T-cell (primary cell): ENCODE measurements around the gene IQCE. TPM values are rescaled to one million over a fixed set of nuclear protein-coding genes. Genes with fewer than 3 reads are reported as not detected.
"Not testable (repeated sequence)": the region's sequence is repeated elsewhere in the genome, so short reads cannot be mapped to it uniquely, and the experiment has no call there.

Experiments used
- ATAC-seq, 4 experiments: fragments of 200-7000 bp in 3 of 4; fragments of 150-1000 bp in 1 of 4; cut with Tn5 transposase; replicated peaks in 1 of 4; 1 replicate in 3 of 4; 2 replicates in 1 of 4; pipeline ENCODE4 v1.10.0; 2021; ENCODE audit warnings: moderate library complexity in 3 of 4, mild to moderate bottlenecking in 2 of 4, moderate number of reproducible peaks in 1 of 4
- CTCF ChIA-PET, 2 donors: fragments of 300-600 bp; sonication (Branson Sonifier 250); formaldehyde crosslinking; loops; one replicate each; lab custom pipeline; 2022; ENCODE audit warnings: antibody characterized with exemption in 2 of 2; lab: Charles Lee
- POLR2A ChIA-PET, 2 donors: fragments of 300-600 bp; sonication (Branson Sonifier 250); formaldehyde crosslinking; loops; one replicate each; lab custom pipeline; 2022; ENCODE audit warnings: antibody characterized with exemption in 2 of 2; lab: Charles Lee
- DNase-seq, 35 experiments: peaks; one replicate each; pipeline versions ENCODE4 v3.0.0 to v3.0.0-alpha.2; 2013 to 2023
- H3K27ac ChIP-seq: one replicate; pipeline ENCODE4 v1.5.1; 2013; ENCODE audit warnings: low read length
- H3K27me3 ChIP-seq, 2 experiments: replicated peaks in 1 of 2; 1 replicate in 1 of 2; 2 replicates in 1 of 2; pipeline versions ENCODE4 v1.6.1 to v1.7.0; 2013; ENCODE audit warnings: low read length in 1 of 2, mixed read lengths in 1 of 2; ENCODE audit not compliant: control insufficient read depth in 2 of 2, insufficient read depth in 2 of 2; ENCODE audit errors: extremely low read depth in 1 of 2
- H3K36me3 ChIP-seq, 2 donors: 1 replicate in 1 of 2; 2 replicates in 1 of 2; pipeline versions ENCODE4 v1.6.1 to v1.7.0; 2013; ENCODE audit warnings: low read length in 1 of 2; ENCODE audit not compliant: control insufficient read depth in 2 of 2, insufficient read depth in 1 of 2; ENCODE audit errors: extremely low read depth in 1 of 2
- H3K4me1 ChIP-seq, 2 experiments: 1 replicate in 1 of 2; 2 replicates in 1 of 2; pipeline versions ENCODE4 v1.6.1 to v1.7.0; 2013; ENCODE audit warnings: low read length in 2 of 2, mixed read lengths in 1 of 2; ENCODE audit not compliant: insufficient read depth in 2 of 2, control insufficient read depth in 1 of 2; ENCODE audit errors: extremely low read depth in 1 of 2
- H3K4me3 ChIP-seq, 2 donors: 1 replicate in 1 of 2; 2 replicates in 1 of 2; pipeline versions ENCODE4 v1.5.1 to v1.7.0; 2013; ENCODE audit warnings: mild to moderate bottlenecking in 2 of 2, low read length in 1 of 2, moderate library complexity in 1 of 2; ENCODE audit not compliant: control insufficient read depth in 1 of 2; ENCODE audit errors: extremely low read depth in 1 of 2
- H3K9me3 ChIP-seq: 2 replicates; pipeline ENCODE4 v1.7.0; 2013
- H3K27ac Mint-ChIP-seq, 2 donors: one replicate each; pipeline ENCODE4 v1.8.0; 2020 to 2021; ENCODE audit warnings: mild to moderate bottlenecking in 2 of 2, mixed read lengths in 2 of 2
- H3K27me3 Mint-ChIP-seq, 2 donors: one replicate each; pipeline ENCODE4 v1.8.0; 2021 to 2022; ENCODE audit warnings: mixed read lengths in 2 of 2
- H3K36me3 Mint-ChIP-seq: one replicate; pipeline ENCODE4 v1.8.0; 2021; ENCODE audit warnings: mixed read lengths
- H3K4me1 Mint-ChIP-seq, 3 donors: one replicate each; pipeline ENCODE4 v1.8.0; 2020 to 2022; ENCODE audit warnings: mixed read lengths in 3 of 3, mild to moderate bottlenecking in 1 of 3
- H3K4me3 Mint-ChIP-seq, 3 donors: one replicate each; pipeline ENCODE4 v1.8.0; 2020 to 2022; ENCODE audit warnings: mild to moderate bottlenecking in 3 of 3, mixed read lengths in 3 of 3, moderate library complexity in 3 of 3
- H3K9me3 Mint-ChIP-seq, 3 donors: one replicate each; pipeline ENCODE4 v1.8.0; 2020 to 2022; ENCODE audit warnings: mixed read lengths in 3 of 3
- WGBS: methylation state at CpG from one replicate; pipeline ENCODE4 v1.1.5; 2013; ENCODE audit warnings: missing lambda C conversion rate; ENCODE audit not compliant: insufficient coverage; 5-methylcytosine and 5-hydroxymethylcytosine counted together
- total RNA-seq, 35 experiments: library from RNA in 6 of 35; stranded (reverse) in 6 of 35; fragments of 120-200 nt in 1 of 35; gene quantifications; one replicate each; pipeline versions ENCODE4 v1.2.1 to v1.2.4 and lab custom pipeline; 2013 to 2026

Gene IQCE
- total RNA-seq, 5 donors from 2014 or later (not counting 1 experiment from before 2014, with no cell fraction given), result 4.5 to 11.7 (median 8.0) TPM

GRCh38 chr7:2530994-2531795 lies 27.6 kb upstream of the IQCE start:
- H3K27ac ChIP-seq, result peak overlapping the region; percentile 95
- H3K4me1 Mint-ChIP-seq, result peaks cover 49 to 58% (median 50%) of the 10 kb centered on the region in 3 donors
- CTCF ChIA-PET, H3K27me3 Mint-ChIP-seq, POLR2A ChIA-PET, H3K9me3 ChIP-seq, H3K9me3 Mint-ChIP-seq, H3K36me3 Mint-ChIP-seq, H3K27me3 ChIP-seq: not testable (repeated sequence)
- peak overlapping the region in 2 of 3 donors; percentile 70 to 71 for H3K4me3 Mint-ChIP-seq
- peak overlapping the region; percentile 86 to 97 for H3K27ac Mint-ChIP-seq
- DNase-seq (peak in 3 of 35 experiments; percentile 2 to 3 (median 2)), ATAC-seq (peak in 1 of 4 experiments; percentile 1)
- H3K4me3 ChIP-seq, result peak overlapping the region in 1 of 2 donors; percentile 46
- WGBS, result 84% methylated on average over 18 of the region's 43 CpGs
- peaks cover 34 to 51% of the 10 kb centered on the region in 2 experiments for H3K4me1 ChIP-seq
- peaks cover 10 to 27% of the 10 kb centered on the region in 2 donors for H3K36me3 ChIP-seq

DNA sequence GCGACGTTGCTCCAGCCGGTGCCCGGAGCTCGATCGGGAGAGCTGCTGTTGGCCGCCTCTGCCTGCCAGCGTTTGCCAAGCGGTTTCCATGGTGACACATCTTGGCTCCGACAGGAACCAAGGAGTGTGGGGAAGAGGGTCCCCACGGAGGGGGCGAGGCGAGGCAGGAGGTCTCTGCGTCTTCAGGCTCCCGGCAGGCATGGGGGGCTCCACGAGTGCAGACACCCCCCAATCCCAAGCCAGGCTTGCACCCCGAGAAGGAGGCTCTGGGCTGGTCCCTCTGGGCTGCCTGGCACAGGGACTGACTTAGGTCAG lies 27.0 kb upstream of the IQCE start:
- H3K27ac Mint-ChIP-seq, POLR2A ChIA-PET, CTCF ChIA-PET, H3K9me3 ChIP-seq, H3K27me3 Mint-ChIP-seq, H3K4me3 ChIP-seq, H3K4me3 Mint-ChIP-seq, ATAC-seq, H3K27ac ChIP-seq, H3K9me3 Mint-ChIP-seq, H3K36me3 Mint-ChIP-seq, H3K27me3 ChIP-seq: not testable (repeated sequence)
- Histone ChIP-seq H3K4me1 (peaks cover 34 to 46% of the 10 kb centered on the region in 2 experiments), H3K36me3 (peaks cover 10 to 22% of the 10 kb centered on the region in 2 donors)
- peak in 3 of 35 experiments; percentile 3 to 44 (median 9) for DNase-seq
- no CpG with 5 or more reads among the region's 17 CpGs for WGBS
- H3K4me1 Mint-ChIP-seq, result peaks cover 43 to 52% (median 46%) of the 10 kb centered on the region in 3 donors

DNA sequence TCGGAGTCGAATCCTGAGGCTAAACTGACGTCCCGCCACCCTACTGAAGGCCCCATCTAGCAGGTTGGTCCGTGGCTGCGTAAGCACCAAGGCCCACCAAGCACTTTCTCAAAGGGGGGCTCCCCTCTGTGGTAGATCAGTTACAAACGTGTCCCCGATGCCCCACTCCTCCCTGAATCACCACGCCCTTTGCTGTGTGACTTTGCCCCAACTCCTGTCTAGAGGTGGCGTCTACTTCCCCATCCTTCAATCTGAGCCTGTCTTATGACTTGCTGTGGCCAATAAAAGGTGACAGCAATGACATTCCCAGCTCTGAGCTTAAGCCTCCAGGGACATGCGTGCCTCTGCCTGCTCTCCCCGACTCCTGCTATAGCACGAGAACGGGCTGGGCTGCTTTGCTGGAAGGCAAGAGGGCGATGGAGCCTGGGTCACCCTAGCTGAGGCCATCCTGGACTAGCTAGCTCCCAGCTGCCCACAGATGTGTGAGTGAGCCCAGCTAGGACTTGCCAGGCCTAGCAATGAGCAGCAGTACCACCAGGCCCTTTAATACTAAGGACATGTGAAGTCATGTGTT lies 26.5 kb upstream of the IQCE start:
- ATAC-seq, H3K4me3 Mint-ChIP-seq, H3K9me3 Mint-ChIP-seq, H3K36me3 Mint-ChIP-seq, POLR2A ChIA-PET, H3K27me3 Mint-ChIP-seq, H3K27ac ChIP-seq, CTCF ChIA-PET, H3K27me3 ChIP-seq, H3K9me3 ChIP-seq, H3K4me3 ChIP-seq: not testable (repeated sequence)
- peaks cover 4 to 16% of the 10 kb centered on the region in 2 donors for H3K36me3 ChIP-seq
- Mint-ChIP-seq H3K27ac (peak overlapping the region; percentile 37 to 74), H3K4me1 (peaks cover 40 to 47% (median 42%) of the 10 kb centered on the region in 3 donors)
- peaks cover 30 to 40% of the 10 kb centered on the region in 2 experiments for H3K4me1 ChIP-seq
- 82% methylated on average over 4 of the region's 15 CpGs for WGBS
- peak in 1 of 35 experiments; percentile 8 for DNase-seq

GRCh38 chr7:2532816-2533215 lies 26.0 kb upstream of the IQCE start:
- H3K36me3 ChIP-seq, result peaks cover 3 to 14% of the 10 kb centered on the region in 2 donors
- H3K27me3 ChIP-seq, H3K4me3 Mint-ChIP-seq, POLR2A ChIA-PET, H3K27me3 Mint-ChIP-seq, H3K4me3 ChIP-seq, DNase-seq, CTCF ChIA-PET, H3K27ac Mint-ChIP-seq, H3K9me3 Mint-ChIP-seq, H3K36me3 Mint-ChIP-seq, H3K27ac ChIP-seq, H3K9me3 ChIP-seq, ATAC-seq: not testable (repeated sequence)
- 100% methylated on average over 2 of the region's 8 CpGs for WGBS
- peaks cover 34 to 41% (median 37%) of the 10 kb centered on the region in 3 donors for H3K4me1 Mint-ChIP-seq
- H3K4me1 ChIP-seq, result peaks cover 25 to 35% of the 10 kb centered on the region in 2 experiments

- H3K9me3 Mint-ChIP-seq, ATAC-seq, POLR2A ChIA-PET, H3K27ac Mint-ChIP-seq, H3K27me3 ChIP-seq, H3K4me3 ChIP-seq, H3K27me3 Mint-ChIP-seq, H3K36me3 Mint-ChIP-seq, H3K9me3 ChIP-seq, H3K27ac ChIP-seq, CTCF ChIA-PET, H3K4me3 Mint-ChIP-seq, DNase-seq: not testable (repeated sequence)
- no CpG with 5 or more reads among the region's 8 CpGs for WGBS
- peaks cover under 1 to 16% of the 10 kb centered on the region in 2 donors for H3K36me3 ChIP-seq
- H3K4me1 Mint-ChIP-seq, result peaks cover 27 to 34% (median 29%) of the 10 kb centered on the region in 3 donors
- peaks cover 19 to 28% of the 10 kb centered on the region in 2 experiments for H3K4me1 ChIP-seq
Observed at GRCh38 chr7:2533566-2533965, 25.2 kb upstream of the IQCE start.

- no CpG with 5 or more reads among the region's 34 CpGs for WGBS
- POLR2A ChIA-PET, H3K9me3 Mint-ChIP-seq, H3K9me3 ChIP-seq, H3K27me3 Mint-ChIP-seq, H3K4me3 Mint-ChIP-seq, DNase-seq, H3K27me3 ChIP-seq, CTCF ChIA-PET, H3K36me3 Mint-ChIP-seq, H3K27ac Mint-ChIP-seq, H3K27ac ChIP-seq, H3K4me3 ChIP-seq, ATAC-seq: not testable (repeated sequence)
- peaks cover 20 to 27% (median 23%) of the 10 kb centered on the region in 3 donors for H3K4me1 Mint-ChIP-seq
- peaks cover 13 to 22% of the 10 kb centered on the region in 2 experiments for H3K4me1 ChIP-seq
- peaks cover 7 to 14% of the 10 kb centered on the region in 2 donors for H3K36me3 ChIP-seq
Observed at GRCh38 chr7:2534214-2534613, 24.6 kb upstream of the IQCE start.
